Raji (cell line): Measurements from ENCODE around the gene CAMTA2.

ENCODE experiments used
- POLR2A ChIP-seq: IDR thresholded peaks from 2 replicates; pipeline ENCODE4 v1.6.1; 2011; ENCODE audit warnings: low read depth, low read length, control low read depth; ENCODE audit not compliant: insufficient read depth

CAMTA2 gene

DNA sequence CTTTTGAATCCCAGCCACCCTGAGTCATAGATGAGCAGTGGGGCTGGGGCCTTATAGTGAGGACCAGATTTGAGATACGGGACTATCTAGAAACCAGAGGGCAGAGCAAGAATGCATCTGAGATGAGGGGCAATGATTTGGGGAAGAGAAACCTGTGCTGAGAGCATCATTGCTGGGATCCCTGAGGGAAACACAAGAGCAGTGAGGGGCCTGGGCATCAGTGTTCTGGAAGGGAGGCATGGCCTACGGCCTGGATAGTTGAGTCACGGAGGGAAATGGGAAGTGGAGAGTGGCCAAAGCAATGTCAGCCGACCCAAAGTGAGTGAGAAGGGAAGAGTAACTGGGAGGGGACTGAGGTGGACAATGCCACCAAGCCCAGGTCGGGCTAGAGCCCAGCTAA is 5.2 kb downstream of the CAMTA2 start:
- TF ChIP-seq POLR2A, result no peak

DNA sequence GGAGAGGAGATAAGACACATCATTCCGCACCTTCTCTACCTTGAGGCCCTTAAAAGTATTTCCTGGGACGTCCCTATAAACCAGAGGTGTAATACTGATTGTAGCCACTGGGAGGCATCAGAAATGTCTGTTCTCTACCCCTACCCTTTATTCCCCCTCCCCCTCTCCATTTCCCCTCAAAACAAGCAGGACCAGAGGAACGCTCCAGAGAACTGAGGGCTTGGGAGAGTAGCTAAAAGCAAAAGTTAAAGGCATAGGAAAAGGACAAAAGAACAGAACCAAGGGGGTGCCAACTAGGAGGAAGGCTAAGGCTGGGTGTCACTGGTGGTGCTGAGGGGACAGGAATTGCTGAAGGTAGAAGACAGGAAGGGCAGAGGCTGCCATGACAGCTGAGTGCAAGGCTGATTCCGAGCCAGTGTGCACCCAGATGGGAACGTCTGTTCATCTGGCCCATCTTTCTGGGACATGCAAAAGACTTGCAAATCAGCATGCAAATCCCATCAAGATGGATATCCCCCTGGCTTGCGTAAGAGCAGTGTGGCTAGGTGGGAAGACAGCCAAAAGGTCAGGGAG is 6.7 kb downstream of the CAMTA2 start:
- TF ChIP-seq POLR2A, result no peak

DNA sequence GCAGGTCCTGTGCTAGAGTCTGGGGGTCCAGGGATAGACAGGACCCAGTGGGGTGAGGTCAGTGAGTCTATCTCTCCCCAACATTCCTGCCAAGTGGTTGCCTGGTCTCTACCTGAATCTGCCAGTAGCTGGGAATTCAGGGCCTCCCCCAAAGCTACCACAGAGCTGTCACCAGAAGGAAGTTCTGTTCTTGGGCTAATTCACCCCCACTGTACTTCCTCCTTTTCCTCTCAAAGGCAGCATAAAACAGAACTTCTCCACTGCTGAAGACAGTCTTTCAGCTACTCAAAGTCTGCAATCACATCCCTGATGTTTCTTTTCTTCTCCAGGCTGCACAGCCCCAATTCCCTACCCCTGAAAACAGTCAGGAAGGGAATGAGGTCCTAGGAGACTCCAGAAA is 8.7 kb downstream of the CAMTA2 start:
- no peak for TF ChIP-seq POLR2A

DNA sequence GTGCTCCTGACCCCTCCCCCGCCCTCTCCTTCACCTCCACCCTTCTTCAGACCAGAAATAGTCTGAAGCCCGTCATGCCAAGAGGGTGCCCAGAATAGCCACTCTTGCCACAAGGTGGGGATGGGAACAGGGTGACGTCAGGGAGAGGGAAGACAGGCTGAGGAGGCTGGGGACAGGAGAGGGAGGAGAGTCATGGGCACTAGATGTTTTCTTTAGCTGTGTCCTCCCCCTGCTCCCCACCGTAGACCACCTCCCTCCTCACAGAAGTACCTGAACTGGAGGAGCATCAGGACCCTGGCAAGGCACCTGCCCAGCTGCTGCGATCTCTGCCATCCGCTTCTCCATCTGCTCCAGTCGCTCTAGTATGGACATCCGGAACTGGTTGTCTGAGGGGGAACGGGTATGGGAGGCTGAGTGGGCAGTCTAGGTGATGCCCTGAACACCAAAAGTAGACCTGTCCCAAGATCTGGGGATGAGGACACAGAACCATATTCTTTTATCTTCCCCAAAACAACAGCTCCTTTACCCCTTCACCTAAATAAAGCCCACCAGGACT is 13.3 kb downstream of the CAMTA2 start:
- TF ChIP-seq POLR2A, result no peak

DNA sequence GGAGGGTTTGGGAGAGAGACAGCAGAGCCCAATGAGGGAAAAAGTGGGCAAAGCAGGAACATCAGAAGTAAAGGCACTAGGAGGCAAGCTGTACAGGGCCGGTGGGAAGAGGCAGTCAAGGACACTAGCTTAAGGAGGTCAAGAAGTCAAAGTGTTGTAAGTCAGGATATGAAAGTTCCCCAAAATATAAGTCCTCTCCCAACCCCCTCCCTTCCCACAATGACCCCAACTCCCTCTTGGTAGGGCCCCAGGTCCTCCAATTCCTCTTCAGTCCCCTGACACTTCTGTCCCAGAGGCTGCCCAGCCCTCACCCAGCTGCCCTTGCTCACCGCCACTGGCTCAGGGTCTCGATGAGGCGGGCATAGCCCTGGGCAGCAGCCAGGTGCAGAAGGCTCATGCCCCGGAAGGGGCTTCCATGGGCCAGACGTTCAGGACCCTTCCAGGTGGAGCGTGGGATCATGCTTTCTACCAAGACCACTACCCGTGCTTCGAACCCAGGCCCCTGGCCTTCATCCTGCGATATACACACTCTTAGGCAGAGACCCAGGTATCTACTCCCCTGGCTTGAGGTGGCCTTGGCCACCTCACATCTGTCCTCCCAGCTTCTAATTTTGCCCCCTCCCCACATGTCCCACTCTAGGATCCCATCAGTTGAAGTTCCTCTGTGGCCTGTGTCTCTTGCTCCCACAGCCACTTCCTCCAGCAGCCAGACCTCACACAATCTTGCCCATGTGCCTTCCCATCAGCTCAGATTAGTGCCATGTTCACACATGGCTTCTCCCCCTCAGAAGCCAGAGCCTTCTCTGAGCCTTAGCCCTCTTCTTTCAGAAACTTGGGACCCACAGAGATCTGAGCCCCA is 14.0 kb downstream of the CAMTA2 start:
- 0 out of 2 replicates have a peak, but pooled peaks have one; percentile 10 for TF ChIP-seq POLR2A

DNA sequence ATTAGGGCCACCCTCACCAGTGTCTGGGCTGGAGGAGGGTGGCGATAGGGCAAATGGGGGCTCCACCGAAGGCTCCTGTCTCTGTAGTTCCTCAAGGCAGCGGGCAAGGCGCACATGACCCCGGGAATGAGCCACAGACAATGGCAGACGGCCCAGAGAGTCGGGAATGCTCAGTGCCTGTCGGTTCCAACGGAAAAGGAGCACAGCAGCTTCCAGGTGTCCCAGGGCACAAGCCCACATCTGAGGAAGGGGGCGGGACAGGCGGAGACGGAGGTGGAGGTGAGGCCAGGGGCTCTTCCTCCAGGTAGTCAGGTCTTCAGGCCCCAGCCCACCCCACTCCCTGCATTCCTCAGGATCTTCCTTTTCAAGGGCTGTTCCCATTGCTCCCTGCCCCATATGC is 14.7 kb downstream of the CAMTA2 start:
- TF ChIP-seq POLR2A, result no peak

DNA sequence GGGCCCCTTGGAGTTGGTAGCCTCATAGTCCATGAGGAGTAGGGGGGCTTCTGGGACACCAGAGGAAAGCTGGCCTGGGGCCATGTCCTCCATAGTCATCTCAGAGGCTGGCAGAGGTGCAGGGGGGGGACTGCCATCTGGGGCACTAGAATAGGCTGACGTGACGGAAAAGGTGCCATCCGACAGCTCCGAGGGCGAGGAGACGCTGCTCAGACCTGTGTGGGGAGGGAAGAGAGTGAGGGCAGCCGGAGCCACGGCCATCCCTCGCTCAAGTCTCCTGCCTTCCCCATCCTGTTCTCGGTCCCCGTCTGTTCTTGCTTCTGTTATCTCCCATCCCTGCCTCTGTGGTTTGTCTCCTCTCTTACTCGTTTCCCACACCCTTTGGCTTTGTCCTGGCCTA is 15.2 kb downstream of the CAMTA2 start:
- no peak for TF ChIP-seq POLR2A

DNA sequence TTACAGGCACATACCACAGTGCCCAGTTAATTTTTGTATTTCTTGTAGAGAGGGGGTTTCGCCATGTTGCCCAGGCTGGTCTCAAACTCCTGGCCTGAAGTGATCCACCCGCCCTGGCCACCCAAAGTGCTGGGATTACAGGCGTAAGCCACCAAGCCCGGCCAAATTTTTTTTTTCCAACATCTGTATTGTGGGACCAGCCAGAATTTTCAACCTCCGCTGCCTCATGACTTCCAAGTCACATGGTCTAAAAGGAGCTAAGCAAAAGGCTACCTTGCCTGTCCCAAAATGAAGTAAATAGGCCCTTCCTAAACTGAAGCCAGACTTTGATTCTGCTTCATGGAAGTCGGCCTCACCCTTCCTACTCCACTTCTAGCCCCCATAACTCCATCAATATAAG is 15.6 kb downstream of the CAMTA2 start:
- no peak for TF ChIP-seq POLR2A

DNA sequence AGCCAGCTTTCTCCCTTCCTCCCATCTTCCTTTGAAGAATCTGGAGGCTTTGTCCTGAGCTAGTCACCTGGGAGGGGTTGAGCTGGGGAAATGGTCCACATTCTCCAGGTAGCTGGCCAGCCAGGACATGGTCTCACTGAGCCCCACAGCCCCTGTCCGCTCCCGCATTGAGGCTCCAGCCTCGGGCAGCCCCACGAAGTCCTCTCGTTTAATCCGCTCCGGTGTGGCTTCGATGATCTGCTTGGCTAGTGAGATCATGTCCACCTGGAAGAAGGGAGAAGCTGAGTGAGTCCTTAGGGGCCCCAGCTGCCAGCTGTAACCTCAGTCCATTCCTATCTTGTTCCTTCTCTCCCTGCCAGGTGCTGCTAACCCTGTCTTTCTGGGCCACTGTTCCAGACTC is 17.2 kb downstream of the CAMTA2 start:
- TF ChIP-seq POLR2A, result no peak

DNA sequence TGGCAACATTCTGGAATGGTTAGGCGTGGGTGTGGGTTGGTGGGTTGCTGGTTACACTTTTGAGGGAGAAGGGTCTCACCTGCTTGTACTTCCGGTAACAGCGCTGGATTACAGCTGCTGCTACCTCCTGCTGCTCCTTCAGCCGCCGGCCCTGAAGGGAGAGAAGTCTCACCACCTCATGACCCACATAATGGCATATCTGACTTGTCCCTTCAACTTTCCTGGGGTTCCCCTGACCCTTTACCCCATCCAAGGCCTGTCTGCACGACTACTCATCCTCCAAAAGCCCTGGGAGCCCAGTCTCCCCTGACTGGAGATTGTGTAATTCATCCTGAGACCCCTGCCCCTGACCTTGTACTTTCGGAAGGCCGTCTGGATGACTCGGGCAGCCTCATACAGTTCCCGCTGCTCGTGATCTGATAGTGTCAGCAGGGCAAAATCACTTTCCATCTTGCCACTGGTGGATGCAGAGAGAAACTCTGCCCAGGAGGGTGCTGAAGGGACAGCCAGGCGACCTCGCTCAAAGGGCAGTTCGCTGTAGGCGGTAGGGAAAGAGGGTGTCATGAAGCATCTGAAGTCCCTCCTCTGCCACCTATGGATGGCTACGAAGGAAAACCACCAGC is 17.8 kb downstream of the CAMTA2 start:
- TF ChIP-seq POLR2A, result no peak

DNA sequence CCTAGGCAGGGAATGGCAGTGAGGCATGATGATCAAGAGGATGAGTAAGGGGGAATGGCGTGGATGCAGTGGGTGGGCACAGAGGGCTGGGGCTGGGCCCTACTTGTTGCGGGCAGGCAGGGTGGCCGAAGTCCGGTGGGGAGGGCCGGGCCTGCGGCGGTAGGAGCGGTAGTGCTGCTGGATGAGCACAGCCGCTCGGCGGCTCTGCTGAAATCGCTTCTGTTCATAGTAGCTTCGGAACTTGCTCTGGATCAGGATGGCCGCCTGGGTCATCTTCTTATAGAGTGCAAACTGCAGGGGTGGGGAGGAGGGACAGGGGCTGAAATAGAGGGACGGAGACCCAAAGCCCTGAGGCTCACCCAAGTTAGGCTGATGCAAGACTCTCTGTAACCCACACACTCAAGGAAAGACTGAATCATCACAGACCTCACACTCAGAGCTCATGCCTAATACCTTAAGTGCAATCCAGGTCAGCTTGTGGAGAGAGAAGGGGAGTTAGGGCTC is 18.4 kb downstream of the CAMTA2 start:
- no peak for TF ChIP-seq POLR2A

DNA sequence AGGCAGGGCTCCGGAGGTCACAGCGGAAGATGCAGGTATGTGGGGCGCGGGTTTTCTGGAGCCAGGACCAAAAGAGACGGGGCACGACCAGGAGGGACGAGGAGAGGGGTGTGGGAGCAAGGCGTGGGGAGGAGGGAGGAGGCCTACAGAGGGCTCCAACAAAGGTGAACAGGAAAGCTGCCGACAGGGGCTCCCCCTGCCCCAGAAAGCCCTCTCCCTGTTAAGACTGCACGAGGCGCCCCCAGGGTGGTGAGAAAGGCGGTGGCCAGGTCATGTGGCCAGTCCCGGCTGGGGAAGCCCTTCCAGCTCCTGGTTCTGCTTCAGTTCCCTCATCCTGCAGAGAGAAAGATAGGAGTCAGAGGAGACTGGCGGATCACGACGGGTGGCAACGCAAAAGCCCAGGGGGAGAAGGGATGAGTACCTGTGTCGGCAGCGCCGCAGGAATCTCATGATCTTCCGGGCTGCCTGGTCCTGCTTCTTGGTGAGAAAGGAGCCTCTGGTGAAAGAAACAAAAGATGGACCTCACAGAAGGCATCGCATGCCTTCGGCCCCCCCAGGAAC is 18.9 kb downstream of the CAMTA2 start:
- no peak for TF ChIP-seq POLR2A

DNA sequence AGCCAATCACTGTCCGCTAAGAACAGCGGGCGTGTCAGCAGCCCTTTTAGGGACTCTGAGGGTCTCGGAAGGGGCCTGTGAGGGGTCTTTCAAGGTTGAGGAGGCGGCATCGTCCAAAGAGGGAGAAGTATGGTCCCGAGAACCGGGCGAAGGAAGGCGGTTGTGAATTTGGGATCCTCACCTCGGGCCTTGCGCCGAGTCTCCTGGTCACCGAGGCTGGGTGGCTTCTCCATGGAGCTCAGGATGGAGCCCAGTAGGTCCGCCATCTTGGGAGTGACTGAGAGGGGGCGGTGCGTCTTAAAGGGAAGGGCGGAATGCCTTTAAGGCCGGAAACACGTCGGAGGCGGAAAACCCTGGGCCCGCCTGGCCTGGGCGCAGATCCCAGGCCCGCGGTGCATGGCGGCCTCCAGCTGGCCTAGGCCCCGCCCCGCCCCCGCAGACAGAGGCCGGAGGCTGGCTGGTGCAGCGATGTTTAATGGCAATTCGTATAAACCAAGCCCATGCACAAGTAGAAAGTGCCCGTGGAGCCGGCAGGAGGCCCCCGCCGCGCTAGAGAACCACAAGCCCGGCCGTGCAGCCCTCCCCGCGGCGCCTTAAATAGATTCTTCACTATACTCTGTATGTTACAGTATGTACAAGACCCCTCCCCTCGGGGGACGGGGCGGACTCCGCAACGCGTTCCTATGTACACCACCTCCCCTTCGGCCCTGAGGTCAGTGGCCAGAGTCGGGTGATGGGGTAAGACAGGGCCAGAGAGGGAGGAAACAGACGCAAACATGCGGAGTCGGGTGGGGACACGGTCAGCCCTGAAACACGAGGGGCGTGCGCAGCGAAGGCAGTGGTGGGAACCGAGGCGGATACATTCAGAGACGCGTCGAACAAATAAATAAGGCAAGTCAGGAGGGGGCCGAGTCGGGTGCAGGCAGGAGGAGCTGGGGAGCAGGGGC is 19.7 kb downstream of the CAMTA2 start, which contains the start of gene SPAG7:
Gene SPAG7, minus strand, starts transcription at position 279 of the 947 bp plus-strand sequence. Its CDS starts 13 bp downstream, at position 266.
- TF ChIP-seq POLR2A, result peak; percentile 65
